ENCODE data around the gene HLA-DMA. TPM values are rescaled to one million over a fixed set of nuclear protein-coding genes. Genes with fewer than 3 reads are reported as not detected.

HLA-DMA gene
- total and polyA plus RNA-seq, 9 of the 15 experiments (the other 6 are each of a cell fraction or from before 2014, with no cell fraction given): 0.13 to 0.83 (median 0.51) TPM

GRCh38 chr6:32983964-32984621, 31.2 kb upstream of the HLA-DMA start (continued):
- TF ChIP-seq ZNF518B (CRISPR knock-in tag; IDR thresholded peaks at IDR 0.05) (0 out of 2 replicates have a peak, but pooled peaks have one; percentile 4), U2AF1 (optimal IDR thresholded peaks at IDR 0.05; ENCODE audit: low read depth, low read length) (no peak), HNRNPL (IDR thresholded peaks at IDR 0.05; ENCODE audit: low read depth, low read length) (no peak), SRSF1 (IDR thresholded peaks at IDR 0.05; ENCODE audit: low read depth, low read length) (no peak), TCF15 (CRISPR knock-in tag; IDR thresholded peaks at IDR 0.05) (no peak), ELF1 (tag; IDR thresholded peaks at IDR 0.05) (no peak), SMC3 (conservative IDR thresholded peaks at IDR 0.05; ENCODE audit: insufficient read depth, low read depth, low read length) (no peak)

All from K562 (cell line).